Measurements from ENCODE around the gene VASP.

Gene VASP

DNA sequence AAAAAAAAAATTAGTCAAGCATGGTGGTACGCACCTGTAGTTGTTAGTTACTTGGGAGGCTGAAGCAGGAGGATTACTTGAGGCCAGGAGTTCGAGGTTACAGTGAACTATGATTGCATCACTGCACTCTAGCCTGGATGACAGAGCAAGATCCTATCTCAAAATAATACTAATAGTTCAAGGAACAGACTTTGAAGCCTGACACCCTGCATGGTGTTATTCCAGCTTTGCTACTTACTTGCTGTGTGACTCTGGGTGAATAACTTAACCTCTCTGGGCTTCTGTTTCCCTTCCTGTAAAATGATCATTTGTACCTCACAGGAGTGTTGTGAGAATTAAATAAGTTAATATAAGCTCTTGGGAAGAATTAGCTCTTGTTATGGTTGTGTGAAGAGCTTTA lies 43.0 kb upstream of the VASP start:
- DNase-seq (ENCODE audit: extremely low spot score): no peak
- CTCF ChIA-PET: interaction anchor here (1.0 to 5.6 kb wide), 4 partner anchors 11 to 25 kb away, joined by 3 to 24 read pairs (median 9); no protein-coding TSS in a partner anchor
- TF ChIP-seq CTCF (IDR thresholded peaks at IDR 0.05; ENCODE audit: control extremely low read depth, extremely low read depth, low read depth, missing control alignments): no peak
- POLR2A ChIA-PET: no interaction called here

GRCh38 chr19:45464852-45465441 lies 42.3 kb upstream of the VASP start:
- ChIA-PET POLR2A (no interaction called here), CTCF (interaction anchor here (1.0 to 5.6 kb wide), 4 partner anchors 12 to 26 kb away, joined by 3 to 24 read pairs (median 9); no protein-coding TSS in a partner anchor)
- no peak for TF ChIP-seq CTCF (IDR thresholded peaks at IDR 0.05; ENCODE audit: control extremely low read depth, extremely low read depth, low read depth, missing control alignments)
- no peak for DNase-seq (ENCODE audit: extremely low spot score)

DNA sequence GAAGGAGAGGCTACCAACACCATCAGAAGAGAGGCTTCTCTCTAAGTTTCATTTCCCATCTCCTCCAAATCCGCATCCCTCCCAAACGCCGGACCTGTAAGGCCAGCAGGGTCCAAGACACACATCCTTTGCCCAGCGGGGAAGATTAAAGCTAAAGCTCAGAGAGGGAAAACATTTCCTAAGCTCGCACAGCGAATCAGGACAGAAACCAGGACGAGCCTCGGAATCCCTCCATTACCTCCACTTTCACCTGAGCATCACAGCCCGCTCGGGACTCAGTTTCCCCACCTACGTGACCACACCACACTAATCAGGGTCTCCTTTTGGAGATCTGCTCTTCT lies 40.2 kb upstream of the VASP start:
- no peak for DNase-seq (ENCODE audit: extremely low spot score)
- CTCF ChIA-PET: interaction anchor here (1.2 to 4.9 kb wide), 9 partner anchors 9 to 213 kb away, joined by 3 to 80 read pairs (median 5); no protein-coding TSS in a partner anchor
- no peak for TF ChIP-seq CTCF (IDR thresholded peaks at IDR 0.05; ENCODE audit: control extremely low read depth, extremely low read depth, low read depth, missing control alignments)
- POLR2A ChIA-PET: interaction anchor here (0.6 to 3.7 kb wide), 10 partner anchors 8 to 1760 kb away, joined by 3 to 48 read pairs (median 6); no protein-coding TSS in a partner anchor

DNA sequence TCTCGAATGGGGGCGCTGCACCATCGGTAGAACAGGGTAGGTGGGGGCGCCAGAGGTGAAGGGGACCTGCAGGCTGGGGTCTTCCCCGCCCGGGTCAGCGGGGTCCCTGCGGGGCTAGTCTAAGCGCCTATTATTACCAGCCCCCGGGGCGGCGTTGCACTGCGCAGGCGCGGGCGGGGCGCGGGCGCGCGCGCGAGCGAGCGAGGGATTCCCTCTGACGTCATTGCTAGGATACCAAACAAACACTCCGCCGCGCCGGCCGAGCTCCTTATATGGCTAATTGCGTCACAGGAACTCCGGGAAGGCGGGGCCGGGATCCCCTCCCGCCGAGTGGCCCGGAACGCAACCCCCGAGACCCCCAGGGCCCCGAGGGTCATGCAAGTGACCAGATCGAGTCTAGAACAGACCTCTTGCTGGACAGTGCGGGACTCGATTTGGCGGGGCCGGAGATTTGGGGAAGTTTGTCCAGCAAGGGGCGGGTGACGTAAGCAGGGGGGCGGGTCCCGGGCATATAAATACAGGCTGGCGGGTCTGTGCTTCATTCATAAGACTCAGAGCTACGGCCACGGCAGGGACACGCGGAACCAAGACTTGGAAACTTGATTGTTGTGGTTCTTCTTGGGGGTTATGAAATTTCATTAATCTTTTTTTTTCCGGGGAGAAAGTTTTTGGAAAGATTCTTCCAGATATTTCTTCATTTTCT lies 39.7 kb upstream of the VASP start, which contains the start of gene FOSB:
FOSB (plus strand) TSS at position 541 of the 703 bp plus-strand sequence. CDS start 591 bp downstream, outside the sequence.
- POLR2A ChIA-PET: interaction anchor here (0.7 to 3.7 kb wide), 17 partner anchors 9 to 1939 kb away, joined by 3 to 48 read pairs (median 4); partner anchors contain the start of genes BLOC1S3 and DHX34
- TF ChIP-seq CTCF (IDR thresholded peaks at IDR 0.05; ENCODE audit: control extremely low read depth, extremely low read depth, low read depth, missing control alignments): no peak
- CTCF ChIA-PET: interaction anchor here (0.7 to 4.9 kb wide), 11 partner anchors 9 to 213 kb away, joined by 3 to 80 read pairs (median 5); no protein-coding TSS in a partner anchor
- DNase-seq (ENCODE audit: extremely low spot score): peak; percentile 94

DNA sequence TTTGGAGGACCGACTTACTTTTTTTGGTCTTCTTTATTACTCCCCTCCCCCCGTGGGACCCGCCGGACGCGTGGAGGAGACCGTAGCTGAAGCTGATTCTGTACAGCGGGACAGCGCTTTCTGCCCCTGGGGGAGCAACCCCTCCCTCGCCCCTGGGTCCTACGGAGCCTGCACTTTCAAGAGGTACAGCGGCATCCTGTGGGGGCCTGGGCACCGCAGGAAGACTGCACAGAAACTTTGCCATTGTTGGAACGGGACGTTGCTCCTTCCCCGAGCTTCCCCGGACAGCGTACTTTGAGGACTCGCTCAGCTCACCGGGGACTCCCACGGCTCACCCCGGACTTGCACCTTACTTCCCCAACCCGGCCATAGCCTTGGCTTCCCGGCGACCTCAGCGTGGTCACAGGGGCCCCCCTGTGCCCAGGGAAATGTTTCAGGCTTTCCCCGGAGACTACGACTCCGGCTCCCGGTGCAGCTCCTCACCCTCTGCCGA lies 39.1 kb upstream of the VASP start:
- ChIA-PET CTCF (interaction anchor here (0.7 to 4.9 kb wide), 9 partner anchors 9 to 174 kb away, joined by 3 to 80 read pairs (median 7); no protein-coding TSS in a partner anchor), POLR2A (interaction anchor here (0.7 to 3.7 kb wide), 21 partner anchors 9 to 1940 kb away, joined by 3 to 48 read pairs (median 3); partner anchors contain the start of genes BLOC1S3, DHX34 and SIX5)
- TF ChIP-seq CTCF (IDR thresholded peaks at IDR 0.05; ENCODE audit: control extremely low read depth, extremely low read depth, low read depth, missing control alignments): no peak
- no peak for DNase-seq (ENCODE audit: extremely low spot score)

DNA sequence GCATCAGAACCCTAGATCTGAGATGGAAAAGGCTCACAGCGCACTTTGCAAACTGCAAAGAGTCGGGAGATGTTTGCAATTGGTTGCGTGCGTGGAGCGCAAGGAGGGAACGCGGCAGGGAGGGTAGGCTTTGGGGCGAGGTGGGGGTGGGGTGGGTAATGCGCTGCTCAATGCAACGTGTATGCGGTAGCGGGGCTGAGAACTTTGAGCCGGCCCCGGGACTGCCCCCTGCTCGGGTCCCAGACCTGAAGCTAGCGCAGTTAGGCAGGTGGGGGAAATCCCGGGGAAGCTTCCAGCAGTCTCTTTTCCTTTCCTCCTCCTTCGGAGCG lies 38.5 kb upstream of the VASP start:
- CTCF ChIA-PET: interaction anchor here (0.5 to 4.9 kb wide), 8 partner anchors 9 to 174 kb away, joined by 4 to 80 read pairs (median 6); no protein-coding TSS in a partner anchor
- POLR2A ChIA-PET: interaction anchor here (0.6 to 3.7 kb wide), 12 partner anchors 10 to 1192 kb away, joined by 3 to 48 read pairs (median 4); partner anchors contain the start of genes DACT3 and SIX5
- DNase-seq (ENCODE audit: extremely low spot score): no peak
- no peak for TF ChIP-seq CTCF (IDR thresholded peaks at IDR 0.05; ENCODE audit: control extremely low read depth, extremely low read depth, low read depth, missing control alignments)

Data from GM10248 (cell line).